Stimulated activated memory B cell treated with anti-CD40 and anti-IgM and Interleukin-4, amounts not matched to agents 10 μg/mL and 1 μg/mL and 100 μg/mL, for 72 hours (primary cell): Measurements from ENCODE around the gene DNAJA4.
A peak's percentile ranks its signal among the peaks of the same experiment; 100 is the strongest.
"Not testable (repeated sequence)": the region's sequence is repeated elsewhere in the genome, so short reads cannot be mapped to it uniquely, and the experiment has no call there.

ENCODE experiments used
- ATAC-seq: fragments of 150-1000 bp; cut with Tn5 transposase; 2 replicates; pipeline ENCODE4 v1.10.0; 2021
- H3K27ac Mint-ChIP-seq: one replicate; pipeline ENCODE4 v1.8.0; 2022; ENCODE audit warnings: mild to moderate bottlenecking, mixed read lengths
- H3K27me3 Mint-ChIP-seq: one replicate; pipeline ENCODE4 v1.8.0; 2022; ENCODE audit warnings: mixed read lengths
- H3K36me3 Mint-ChIP-seq: one replicate; pipeline ENCODE4 v1.8.0; 2022; ENCODE audit warnings: mixed read lengths
- H3K4me1 Mint-ChIP-seq: one replicate; pipeline ENCODE4 v1.8.0; 2022; ENCODE audit warnings: mixed read lengths
- H3K4me3 Mint-ChIP-seq: one replicate; pipeline ENCODE4 v1.8.0; 2022; ENCODE audit warnings: mild to moderate bottlenecking, moderate library complexity, mixed read lengths
- H3K9me3 Mint-ChIP-seq: one replicate; pipeline ENCODE4 v1.8.0; 2022; ENCODE audit warnings: mixed read lengths

DNAJA4 gene

GRCh38 chr15:78237146-78237545, 27.2 kb upstream of the DNAJA4 start:
- H3K4me1 Mint-ChIP-seq, result no peaks in the 10 kb centered on the region

GRCh38 chr15:78239811-78240210, 24.6 kb upstream of the DNAJA4 start:
- H3K36me3 Mint-ChIP-seq, result no peaks in the 10 kb centered on the region
- no peak overlapping the region for H3K4me3 Mint-ChIP-seq
- H3K4me1 Mint-ChIP-seq, result no peaks in the 10 kb centered on the region
- H3K9me3 Mint-ChIP-seq, result no peaks in the 10 kb centered on the region
- no peak overlapping the region for H3K27ac Mint-ChIP-seq
- H3K27me3 Mint-ChIP-seq, result peaks cover 36% of the 10 kb centered on the region
- no peak for ATAC-seq

More at GRCh38 chr15:78237146-78237545, 27.2 kb upstream of the DNAJA4 start:
- Mint-ChIP-seq H3K36me3 (no peaks in the 10 kb centered on the region), H3K27me3 (peaks cover 37% of the 10 kb centered on the region), H3K4me3 (no peak overlapping the region), H3K27ac (no peak overlapping the region), H3K9me3 (no peaks in the 10 kb centered on the region)
- no peak for ATAC-seq

- H3K4me1 Mint-ChIP-seq, result no peaks in the 10 kb centered on the region
These were observed 23.3 kb upstream of the DNAJA4 start for GRCh38 chr15:78241017-78241416.

GRCh38 chr15:78242128-78242527, 22.2 kb upstream of the DNAJA4 start:
- ATAC-seq, result no peak
- Mint-ChIP-seq H3K4me1 (no peaks in the 10 kb centered on the region), H3K36me3 (no peaks in the 10 kb centered on the region), H3K4me3 (no peak overlapping the region), H3K9me3 (no peaks in the 10 kb centered on the region), H3K27me3 (peaks cover 26% of the 10 kb centered on the region), H3K27ac (no peak overlapping the region)

More at GRCh38 chr15:78241017-78241416, 23.3 kb upstream of the DNAJA4 start:
- Mint-ChIP-seq H3K36me3 (no peaks in the 10 kb centered on the region), H3K9me3 (no peaks in the 10 kb centered on the region), H3K27ac (no peak overlapping the region), H3K27me3 (peaks cover 28% of the 10 kb centered on the region), H3K4me3 (no peak overlapping the region)
- peak; percentile 82 for ATAC-seq

GRCh38 chr15:78243058-78243457, 21.3 kb upstream of the DNAJA4 start:
- peaks cover 26% of the 10 kb centered on the region for H3K27me3 Mint-ChIP-seq
- H3K4me3 Mint-ChIP-seq, result no peak overlapping the region
- H3K9me3 Mint-ChIP-seq, result no peaks in the 10 kb centered on the region
- no peak for ATAC-seq
- H3K27ac Mint-ChIP-seq, result no peak overlapping the region
- H3K4me1 Mint-ChIP-seq, result no peaks in the 10 kb centered on the region
- H3K36me3 Mint-ChIP-seq, result no peaks in the 10 kb centered on the region

- H3K27ac Mint-ChIP-seq, result no peak overlapping the region
- H3K4me3 Mint-ChIP-seq, result no peak overlapping the region
- no peaks in the 10 kb centered on the region for H3K9me3 Mint-ChIP-seq
- H3K36me3 Mint-ChIP-seq, result no peaks in the 10 kb centered on the region
- no peak for ATAC-seq
- H3K27me3 Mint-ChIP-seq, result peaks cover 26% of the 10 kb centered on the region
- H3K4me1 Mint-ChIP-seq, result no peaks in the 10 kb centered on the region
These were observed 20.8 kb upstream of the DNAJA4 start for GRCh38 chr15:78243491-78243941.

DNA sequence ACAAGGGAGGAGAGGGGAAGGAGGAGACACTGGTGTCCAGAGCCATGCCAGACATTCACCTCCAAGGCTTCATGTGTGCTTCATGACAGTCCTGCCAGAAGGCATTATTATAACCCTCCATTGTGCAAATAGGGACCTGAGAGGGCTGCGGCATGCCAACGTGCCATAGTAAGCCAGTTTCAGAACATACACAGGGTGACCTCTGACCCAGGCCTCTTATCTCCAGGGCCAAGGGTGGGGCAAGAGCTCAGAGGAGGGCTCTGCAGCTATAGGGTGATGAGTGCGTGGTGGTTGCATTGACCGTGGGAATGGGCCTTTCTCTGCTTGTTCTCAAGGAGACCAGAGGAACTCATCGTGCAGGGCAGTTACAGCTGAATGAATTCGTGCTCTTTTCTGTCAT, 20.3 kb upstream of the DNAJA4 start:
- Mint-ChIP-seq H3K9me3 (no peaks in the 10 kb centered on the region), H3K36me3 (no peaks in the 10 kb centered on the region), H3K27me3 (peaks cover 26% of the 10 kb centered on the region), H3K4me1 (no peaks in the 10 kb centered on the region), H3K27ac (no peak overlapping the region), H3K4me3 (no peak overlapping the region)
- ATAC-seq, result no peak

- Mint-ChIP-seq H3K36me3 (no peaks in the 10 kb centered on the region), H3K4me1 (no peaks in the 10 kb centered on the region), H3K9me3 (no peaks in the 10 kb centered on the region), H3K4me3 (no peak overlapping the region), H3K27me3 (peaks cover 26% of the 10 kb centered on the region), H3K27ac (no peak overlapping the region)
- ATAC-seq, result no peak
These were observed 19.5 kb upstream of the DNAJA4 start for GRCh38 chr15:78244893-78245292.

- H3K36me3 Mint-ChIP-seq, H3K27ac Mint-ChIP-seq, H3K4me1 Mint-ChIP-seq, ATAC-seq, H3K9me3 Mint-ChIP-seq, H3K4me3 Mint-ChIP-seq: not testable (repeated sequence)
- H3K27me3 Mint-ChIP-seq, result peaks cover 26% of the 10 kb centered on the region
These were observed 19.0 kb upstream of the DNAJA4 start for GRCh38 chr15:78245392-78245791.

DNA sequence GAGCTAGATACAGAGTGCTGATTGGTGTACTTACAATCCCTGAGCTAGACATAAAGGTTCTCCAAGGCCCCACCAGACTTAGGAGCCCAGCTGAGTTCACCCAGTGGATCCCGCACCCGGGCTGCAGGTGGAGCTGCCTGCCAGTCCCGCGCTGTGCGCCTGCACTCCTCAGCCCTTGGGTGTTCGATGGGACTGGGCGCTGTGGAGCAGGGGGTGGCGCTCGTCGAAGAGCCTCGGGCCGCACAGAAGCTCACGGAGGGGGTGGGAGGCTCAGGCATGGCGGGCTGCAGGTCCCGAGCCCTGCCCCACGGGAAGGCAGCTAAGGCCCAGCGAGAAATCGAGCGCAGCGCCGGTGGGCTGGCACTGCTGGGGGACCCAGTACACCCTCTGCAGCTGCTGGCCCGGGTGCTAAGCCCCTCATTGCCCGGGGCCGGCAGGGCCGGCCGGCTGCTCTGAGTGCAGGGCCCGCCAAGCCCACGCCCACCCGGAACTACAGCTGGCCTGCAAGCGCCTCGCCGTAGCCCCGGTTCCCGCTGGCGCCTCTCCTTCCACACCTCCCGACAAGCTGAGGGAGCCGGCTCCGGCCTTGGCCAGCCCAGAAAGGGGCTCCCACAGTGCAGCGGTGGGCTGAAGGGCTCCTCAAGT, 18.3 kb upstream of the DNAJA4 start:
- not testable (repeated sequence) for H3K27ac Mint-ChIP-seq, H3K36me3 Mint-ChIP-seq, H3K4me3 Mint-ChIP-seq, H3K4me1 Mint-ChIP-seq, H3K9me3 Mint-ChIP-seq, ATAC-seq
- peaks cover 26% of the 10 kb centered on the region for H3K27me3 Mint-ChIP-seq

DNA sequence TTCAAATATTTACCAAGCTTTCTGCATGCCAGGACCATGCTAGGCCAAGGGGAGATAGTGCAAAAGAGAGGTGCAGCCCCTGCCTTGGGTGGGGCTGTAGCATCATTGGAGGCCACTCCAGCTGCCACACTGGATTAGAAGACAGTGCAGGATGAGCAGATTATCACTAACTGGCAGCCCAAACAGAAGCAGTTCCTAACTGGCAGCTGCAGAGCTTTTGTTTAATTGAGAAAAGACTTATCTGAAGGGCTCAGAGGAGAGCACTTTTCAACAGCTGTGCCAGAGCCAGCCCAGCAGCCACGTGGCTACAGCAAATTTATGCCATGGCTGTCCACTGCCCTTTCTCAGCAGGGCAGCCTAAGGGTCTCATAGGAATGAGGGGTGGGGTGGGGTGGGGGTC, 16.5 kb upstream of the DNAJA4 start:
- H3K27me3 Mint-ChIP-seq, result peaks cover 16% of the 10 kb centered on the region
- H3K4me3 Mint-ChIP-seq, result no peak overlapping the region
- no peaks in the 10 kb centered on the region for H3K36me3 Mint-ChIP-seq
- ATAC-seq, result no peak
- H3K27ac Mint-ChIP-seq, result no peak overlapping the region
- no peaks in the 10 kb centered on the region for H3K4me1 Mint-ChIP-seq
- no peaks in the 10 kb centered on the region for H3K9me3 Mint-ChIP-seq

- Mint-ChIP-seq H3K27me3 (peaks cover 8% of the 10 kb centered on the region), H3K9me3 (no peaks in the 10 kb centered on the region), H3K36me3 (no peaks in the 10 kb centered on the region), H3K4me3 (no peak overlapping the region), H3K4me1 (no peaks in the 10 kb centered on the region), H3K27ac (no peak overlapping the region)
- ATAC-seq, result no peak
These were observed 15.2 kb upstream of the DNAJA4 start for GRCh38 chr15:78249131-78249530.

DNA sequence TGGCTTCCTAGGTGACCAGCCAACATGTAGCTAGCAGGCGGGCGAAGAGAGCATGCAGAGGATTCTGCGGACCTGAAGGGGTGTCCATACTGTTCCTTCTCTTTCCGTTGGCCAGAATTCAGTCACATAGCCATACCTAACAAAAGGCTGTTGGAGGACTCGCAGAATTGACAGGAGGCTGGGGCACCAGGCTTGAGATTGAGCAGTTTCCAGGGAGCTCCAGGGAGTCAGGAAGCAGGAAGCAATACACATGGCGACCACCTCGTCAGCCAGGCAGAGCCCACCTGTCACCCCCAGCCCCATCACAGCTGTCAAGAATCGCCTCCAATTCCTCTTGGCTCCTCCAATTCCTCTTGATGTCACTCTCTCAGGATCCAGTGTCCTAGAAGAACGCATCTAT, 13.2 kb upstream of the DNAJA4 start:
- Mint-ChIP-seq H3K4me1 (no peaks in the 10 kb centered on the region), H3K4me3 (no peak overlapping the region), H3K9me3 (no peaks in the 10 kb centered on the region), H3K36me3 (no peaks in the 10 kb centered on the region), H3K27me3 (no peaks in the 10 kb centered on the region), H3K27ac (no peak overlapping the region)
- ATAC-seq, result no peak

DNA sequence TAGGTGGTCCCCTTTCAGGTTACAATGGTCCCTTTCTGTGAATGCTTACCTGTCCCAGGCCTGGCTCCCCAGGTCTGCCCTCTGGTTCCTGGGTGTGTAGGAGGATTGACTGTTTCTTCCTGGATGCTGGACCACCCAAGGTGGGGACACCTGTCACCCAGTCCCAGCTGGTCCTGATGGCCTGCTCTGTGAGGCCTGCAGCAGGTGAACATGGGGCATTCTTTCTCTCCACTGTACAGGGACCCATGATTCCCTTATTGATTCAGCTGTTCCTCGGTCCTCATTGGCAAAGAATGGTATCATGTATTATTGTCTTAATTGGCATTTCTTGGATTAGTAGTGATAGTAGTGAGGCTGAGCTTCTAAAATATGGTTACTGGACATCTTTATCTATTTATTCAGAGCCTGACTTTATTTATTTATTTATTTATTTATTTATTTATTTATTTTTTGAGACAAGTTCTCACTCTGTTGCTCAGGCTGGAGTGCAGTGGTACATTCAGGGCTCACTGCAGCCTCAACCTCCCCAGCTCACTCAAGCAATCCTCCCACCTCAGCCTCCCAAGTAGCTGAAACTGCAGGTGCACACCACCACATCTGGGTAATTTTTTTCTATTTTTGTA, 8.8 kb upstream of the DNAJA4 start:
- H3K36me3 Mint-ChIP-seq, result no peaks in the 10 kb centered on the region
- H3K27me3 Mint-ChIP-seq, result no peaks in the 10 kb centered on the region
- no peak for ATAC-seq
- no peaks in the 10 kb centered on the region for H3K4me1 Mint-ChIP-seq
- H3K4me3 Mint-ChIP-seq, result no peak overlapping the region
- no peaks in the 10 kb centered on the region for H3K9me3 Mint-ChIP-seq
- H3K27ac Mint-ChIP-seq, result no peak overlapping the region

GRCh38 chr15:78256044-78256437, 8.3 kb upstream of the DNAJA4 start:
- no peaks in the 10 kb centered on the region for H3K9me3 Mint-ChIP-seq
- no peaks in the 10 kb centered on the region for H3K36me3 Mint-ChIP-seq
- ATAC-seq, result no peak
- no peaks in the 10 kb centered on the region for H3K4me1 Mint-ChIP-seq
- H3K4me3 Mint-ChIP-seq, result no peak overlapping the region
- no peak overlapping the region for H3K27ac Mint-ChIP-seq
- H3K27me3 Mint-ChIP-seq, result no peaks in the 10 kb centered on the region

GRCh38 chr15:78257681-78258080, 6.7 kb upstream of the DNAJA4 start:
- Mint-ChIP-seq H3K4me3 (no peak overlapping the region), H3K9me3 (no peaks in the 10 kb centered on the region), H3K4me1 (no peaks in the 10 kb centered on the region), H3K27me3 (no peaks in the 10 kb centered on the region), H3K36me3 (no peaks in the 10 kb centered on the region), H3K27ac (no peak overlapping the region)
- no peak for ATAC-seq
